Sigmoid colon (tissue), 7 donors: Measurements from ENCODE around the gene TRIM3. TPM values are rescaled to one million over a fixed set of nuclear protein-coding genes. Genes with fewer than 3 reads are reported as not detected.

Experiments
- DNase-seq: peaks from one replicate; pipeline ENCODE4 v3.0.0-alpha.2; 2019
- H3K27ac ChIP-seq, 4 donors: fragments of 200-600 bp; sonication (generic); one replicate each; pipeline ENCODE4 v1.5.1; 2016 to 2019; ENCODE audit warnings: mild to moderate bottlenecking in 1 of 4
- H3K27me3 ChIP-seq, 3 donors: fragments of 200-600 bp; sonication (generic); one replicate each; pipeline ENCODE4 v1.5.1; 2019; ENCODE audit warnings: mild to moderate bottlenecking in 1 of 3
- H3K36me3 ChIP-seq, 4 donors: fragments of 200-600 bp; sonication (generic); one replicate each; pipeline ENCODE4 v1.5.1; 2016 to 2019
- H3K4me1 ChIP-seq, 4 donors: fragments of 200-600 bp; sonication (generic); one replicate each; pipeline ENCODE4 v1.5.1; 2017 to 2019
- H3K4me3 ChIP-seq, 4 donors: fragments of 200-600 bp; sonication (generic); one replicate each; pipeline ENCODE4 v1.5.1; 2017 to 2019; ENCODE audit warnings: mild to moderate bottlenecking in 2 of 4, moderate library complexity in 1 of 4
- H3K9me3 ChIP-seq, 4 donors: fragments of 200-600 bp in 3 of 4; sonication (generic) in 3 of 4; one replicate each; pipeline versions ENCODE4 v1.5.1 to v1.6.1; 2013 to 2019
- EP300 ChIP-seq, 4 donors: sonication (generic); formaldehyde crosslinking; IDR thresholded peaks; one replicate each; pipeline ENCODE4 v1.6.1; 2017; ENCODE audit warnings: antibody characterized with exemption in 4 of 4
- POLR2A ChIP-seq, 2 donors: fragments of 450-650 bp; IDR thresholded peaks; one replicate each; pipeline ENCODE4 v1.6.1; 2016; ENCODE audit warnings: antibody characterized with exemption in 2 of 2, mild to moderate bottlenecking in 2 of 2, moderate library complexity in 2 of 2
- POLR2AphosphoS5 ChIP-seq, 4 donors: sonication (generic); formaldehyde crosslinking; IDR thresholded peaks; one replicate each; pipeline ENCODE4 v1.6.1; 2017; ENCODE audit warnings: antibody characterized with exemption in 4 of 4
- WGBS, 2 donors: extraction: QIAGEN DNeasy Blood & Tissue Kit; methylation state at CpG; one replicate each; pipeline ENCODE4 v1.1.7; 2013; 5-methylcytosine and 5-hydroxymethylcytosine counted together
- intact Hi-C: fragments of 100-400 bp; cut with DNase I; formaldehyde crosslinking; loops from one replicate; pipeline ENCODE4 v1.15.1; 2023
- polyA plus RNA-seq, 3 donors: library from polyadenylated mRNA; stranded (reverse); fragments of 200-250 nt; gene quantifications; one replicate each; pipeline ENCODE4 v1.2.3, GENCODE V29; 2013
- total RNA-seq, 4 donors: library from RNA; depleted of rRNA; stranded (reverse); fragments of >200 nt; gene quantifications; one replicate each; pipeline ENCODE4 v1.1.0, GENCODE V29; 2016
- TF ChIP-seq, protein P1 (sequence below), 4 experiments: fragments of 450-650 bp in 3 of 4; fragments of 200-600 bp in 1 of 4; IDR thresholded peaks; one replicate each; pipeline ENCODE4 v1.5.1; 2016 to 2019; ENCODE audit warnings: antibody characterized with exemption in 4 of 4, mild to moderate bottlenecking in 3 of 4, moderate library complexity in 2 of 4
- donor health status: healthy with polysubstance abuse.
- donor health status: Bipolar disorder and iron deficiency.
- donor health status: healthy.

Gene TRIM3
- total and polyA plus RNA-seq, 7 donors, result 14.6 to 27.1 (median 19.8) TPM

DNA sequence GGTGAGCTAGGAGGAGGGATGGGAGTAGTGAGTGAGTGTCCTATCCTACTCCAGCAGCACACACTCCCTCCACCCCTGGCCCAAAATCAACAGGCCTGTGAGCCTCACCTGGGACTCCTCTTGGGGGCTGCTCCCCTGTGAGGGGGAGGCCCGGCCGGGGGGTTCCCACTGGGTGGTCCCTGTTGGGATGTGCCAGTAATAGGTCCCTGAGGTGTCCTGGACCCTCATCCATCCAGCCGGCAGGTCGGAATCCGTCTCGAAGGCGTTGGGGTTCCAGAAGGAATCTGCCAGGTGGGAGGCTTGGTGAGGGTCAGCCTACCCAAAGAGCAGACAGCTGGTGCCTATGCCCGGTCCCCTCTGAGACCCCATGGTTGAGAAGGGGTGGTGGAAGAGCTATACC, 70.2 kb downstream of the TRIM3 start:
- Histone ChIP-seq H3K27ac (no peak overlapping the region), H3K4me1 (peaks cover 0 to 18% (median 13%) of the 10 kb centered on the region in 4 donors), H3K9me3 (no peaks in the 10 kb centered on the region), H3K4me3 (no peak overlapping the region), H3K36me3 (peaks cover 12 to 48% (median 17%) of the 10 kb centered on the region in 4 donors), H3K27me3 (no peaks in the 10 kb centered on the region)
- intact Hi-C loops, result no loop called here
- WGBS, 2 donors, result 89 to 91% methylated on average over 8 of the region's 8 CpGs
- TF ChIP-seq POLR2A (IDR thresholded peaks at IDR 0.05), result no peak
- TF ChIP-seq EP300 (IDR thresholded peaks at IDR 0.05), result no peak
- TF ChIP-seq, protein P1, sequence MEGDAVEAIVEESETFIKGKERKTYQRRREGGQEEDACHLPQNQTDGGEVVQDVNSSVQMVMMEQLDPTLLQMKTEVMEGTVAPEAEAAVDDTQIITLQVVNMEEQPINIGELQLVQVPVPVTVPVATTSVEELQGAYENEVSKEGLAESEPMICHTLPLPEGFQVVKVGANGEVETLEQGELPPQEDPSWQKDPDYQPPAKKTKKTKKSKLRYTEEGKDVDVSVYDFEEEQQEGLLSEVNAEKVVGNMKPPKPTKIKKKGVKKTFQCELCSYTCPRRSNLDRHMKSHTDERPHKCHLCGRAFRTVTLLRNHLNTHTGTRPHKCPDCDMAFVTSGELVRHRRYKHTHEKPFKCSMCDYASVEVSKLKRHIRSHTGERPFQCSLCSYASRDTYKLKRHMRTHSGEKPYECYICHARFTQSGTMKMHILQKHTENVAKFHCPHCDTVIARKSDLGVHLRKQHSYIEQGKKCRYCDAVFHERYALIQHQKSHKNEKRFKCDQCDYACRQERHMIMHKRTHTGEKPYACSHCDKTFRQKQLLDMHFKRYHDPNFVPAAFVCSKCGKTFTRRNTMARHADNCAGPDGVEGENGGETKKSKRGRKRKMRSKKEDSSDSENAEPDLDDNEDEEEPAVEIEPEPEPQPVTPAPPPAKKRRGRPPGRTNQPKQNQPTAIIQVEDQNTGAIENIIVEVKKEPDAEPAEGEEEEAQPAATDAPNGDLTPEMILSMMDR (IDR thresholded peaks at IDR 0.05), result no peak
- TF ChIP-seq POLR2AphosphoS5 (IDR thresholded peaks at IDR 0.05), result no peak
- DNase-seq, result no peak

DNA sequence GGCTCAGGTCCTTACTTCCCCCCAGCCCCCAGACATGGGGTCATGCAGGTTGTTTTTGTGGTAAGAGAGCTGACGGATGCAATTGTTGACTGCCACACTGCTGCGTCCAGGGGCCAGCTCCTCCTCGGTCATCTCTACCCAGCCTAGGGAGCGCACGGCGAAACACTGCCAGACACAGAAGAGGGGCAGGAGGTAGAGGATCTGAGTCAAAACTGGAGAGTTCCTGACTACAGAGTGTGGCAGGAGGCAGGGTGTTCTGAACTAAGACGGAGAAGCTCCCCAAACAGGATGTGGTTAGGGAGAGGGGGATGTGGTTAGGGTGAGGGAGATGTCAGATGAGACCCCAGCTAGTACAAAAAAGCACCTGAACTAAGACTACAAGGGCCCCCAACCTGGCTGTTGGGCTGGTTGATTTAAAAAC, 71.2 kb downstream of the TRIM3 start:
- Histone ChIP-seq H3K36me3 (peaks cover 12 to 55% (median 18%) of the 10 kb centered on the region in 4 donors), H3K9me3 (no peaks in the 10 kb centered on the region), H3K27ac (no peak overlapping the region), H3K27me3 (no peaks in the 10 kb centered on the region), H3K4me3 (no peak overlapping the region), H3K4me1 (peaks cover 0 to 27% (median 21%) of the 10 kb centered on the region in 4 donors)
- WGBS, 2 donors, result 51 to 86% methylated on average over 7 of the region's 7 CpGs
- TF ChIP-seq, protein P1 (IDR thresholded peaks at IDR 0.05), result no peak
- TF ChIP-seq EP300 (IDR thresholded peaks at IDR 0.05) (no peak), POLR2AphosphoS5 (IDR thresholded peaks at IDR 0.05) (no peak), POLR2A (IDR thresholded peaks at IDR 0.05) (no peak)
- intact Hi-C loops, result no loop called here
- no peak for DNase-seq

DNA sequence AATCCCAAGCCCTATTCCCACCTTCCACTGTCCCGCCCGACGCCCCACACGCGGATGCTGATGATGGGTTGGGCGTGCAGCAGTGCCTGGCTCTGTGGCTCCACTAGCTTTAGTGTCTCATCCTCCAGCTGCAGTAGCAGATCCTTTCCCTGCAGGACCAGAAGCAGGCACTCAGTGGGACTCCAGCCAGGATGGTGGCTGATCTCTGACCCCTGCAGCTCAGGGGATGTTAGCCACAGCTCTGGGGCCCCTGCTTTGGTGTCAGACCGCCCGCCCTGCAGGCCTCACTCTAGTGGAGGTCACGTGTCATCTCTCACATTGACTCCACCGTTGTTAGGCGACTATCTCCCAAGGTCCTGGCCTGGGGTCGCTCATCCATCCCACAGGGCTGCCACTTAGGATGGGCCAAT, 71.7 kb downstream of the TRIM3 start:
- H3K4me3 ChIP-seq, result no peak overlapping the region
- H3K4me1 ChIP-seq, result peaks cover 0 to 28% (median 25%) of the 10 kb centered on the region in 4 donors
- TF ChIP-seq POLR2A (IDR thresholded peaks at IDR 0.05), result no peak
- TF ChIP-seq EP300 (IDR thresholded peaks at IDR 0.05), result no peak
- TF ChIP-seq POLR2AphosphoS5 (IDR thresholded peaks at IDR 0.05), result no peak
- TF ChIP-seq, protein P1 (IDR thresholded peaks at IDR 0.05), result no peak
- H3K27ac ChIP-seq, result no peak overlapping the region
- WGBS, 2 donors, result 79 to 89% methylated on average over 12 of the region's 12 CpGs
- no peaks in the 10 kb centered on the region for H3K9me3 ChIP-seq
- no peak for DNase-seq
- peaks cover 12 to 54% (median 18%) of the 10 kb centered on the region in 4 donors for H3K36me3 ChIP-seq
- intact Hi-C loops, result no loop called here
- H3K27me3 ChIP-seq, result no peaks in the 10 kb centered on the region

DNA sequence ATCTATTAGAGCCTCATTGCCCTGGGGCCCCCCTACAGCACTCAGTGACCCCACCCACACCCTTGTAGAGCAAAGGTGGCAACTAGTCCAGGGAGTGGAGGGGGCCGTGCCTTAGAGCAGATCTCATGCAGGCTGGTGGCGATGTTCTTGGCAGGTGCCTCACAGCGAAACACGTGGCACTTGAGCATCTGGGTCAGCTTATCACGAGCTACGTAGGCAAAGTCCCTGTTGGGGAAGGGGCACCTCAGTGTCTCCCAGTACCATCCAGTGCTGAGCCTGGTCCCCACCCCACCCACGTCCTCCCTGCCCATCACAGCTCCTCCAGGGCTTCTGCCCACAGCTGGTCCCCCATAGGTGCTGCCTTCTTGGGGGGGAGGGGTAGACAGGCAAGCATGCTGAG, 72.3 kb downstream of the TRIM3 start:
- peaks cover 0 to 31% (median 26%) of the 10 kb centered on the region in 4 donors for H3K4me1 ChIP-seq
- H3K27ac ChIP-seq, result no peak overlapping the region
- DNase-seq, result no peak
- TF ChIP-seq EP300 (IDR thresholded peaks at IDR 0.05), result no peak
- TF ChIP-seq POLR2AphosphoS5 (IDR thresholded peaks at IDR 0.05), result no peak
- no peak for TF ChIP-seq POLR2A (IDR thresholded peaks at IDR 0.05)
- TF ChIP-seq, protein P1 (IDR thresholded peaks at IDR 0.05), result no peak
- H3K9me3 ChIP-seq, result no peaks in the 10 kb centered on the region
- intact Hi-C loops, result no loop called here
- H3K4me3 ChIP-seq, result no peak overlapping the region
- H3K27me3 ChIP-seq, result no peaks in the 10 kb centered on the region
- H3K36me3 ChIP-seq, result peaks cover 12 to 50% (median 18%) of the 10 kb centered on the region in 4 donors
- 90 to 92% methylated on average over 7 of the region's 7 CpGs for WGBS, 2 donors
